ENCODE data around the gene MTSS2. TPM values are rescaled to one million over a fixed set of nuclear protein-coding genes. Genes with fewer than 3 reads are reported as not detected.
A peak's percentile ranks its signal among the peaks of the same experiment; 100 is the strongest.

Gene MTSS2
- total RNA-seq, 1 experiment from 2014 or later, result 64.1 TPM

- CTCF ChIA-PET, result no interaction called here
- Mint-ChIP-seq H3K4me1 (ENCODE audit: low read depth, unreplicated experiment) (peaks cover 18% of the 10 kb centered on the region), H3K27me3 (ENCODE audit: insufficient read depth, unreplicated experiment) (no peaks in the 10 kb centered on the region), H3K36me3 (ENCODE audit: insufficient read depth, unreplicated experiment) (peaks cover 26% of the 10 kb centered on the region), H3K9me3 (ENCODE audit: unreplicated experiment) (no peaks in the 10 kb centered on the region), H3K27ac (ENCODE audit: unreplicated experiment) (no peak overlapping the region), H3K4me3 (ENCODE audit: unreplicated experiment) (no peak overlapping the region)
- POLR2A ChIA-PET, result interaction anchor here (0.6 kb wide), 2 partner anchors 74 to 227 kb away, joined by 3 read pairs; no protein-coding TSS in a partner anchor
- Histone ChIP-seq H3K27me3 (replicated peaks; ENCODE audit: control insufficient read depth, insufficient read depth, low read length) (no peaks in the 10 kb centered on the region), H3K9me3 (no peaks in the 10 kb centered on the region), H3K36me3 (ENCODE audit: control insufficient read depth, insufficient read depth, low read length) (peaks cover 6% of the 10 kb centered on the region), H3K4me3 (ENCODE audit: low read depth, low read length) (no peak overlapping the region), H3K4me1 (peaks cover 25% of the 10 kb centered on the region)
- no peak for DNase-seq
- TF ChIP-seq CTCF (IDR thresholded peaks at IDR 0.05; ENCODE audit: insufficient read depth in 1 of 2, low read depth in 1 of 2, low read length in 1 of 2, severe bottlenecking in 1 of 2, unreplicated experiment in 1 of 2), result peak in 1 of 2 experiments; percentile 3
- intact Hi-C loops (cut with micrococcal nuclease; ENCODE audit: unreplicated experiment), result no loop called here
- no TSS peak for BruUV-seq (replicated peaks)
These were observed 6.0 kb downstream of the MTSS2 start for GRCh38 chr16:70679671-70680494.

GRCh38 chr16:70678898-70679670 is 6.8 kb downstream of the MTSS2 start:
- peaks cover 20% of the 10 kb centered on the region for H3K4me1 ChIP-seq
- peak overlapping the region; percentile 74 for H3K27ac Mint-ChIP-seq (ENCODE audit: unreplicated experiment)
- intact Hi-C loops (cut with micrococcal nuclease; ENCODE audit: unreplicated experiment), result no loop called here
- DNase-seq, result no peak
- H3K4me3 Mint-ChIP-seq (ENCODE audit: unreplicated experiment), result no peak overlapping the region
- H3K4me1 Mint-ChIP-seq (ENCODE audit: low read depth, unreplicated experiment), result peaks cover 18% of the 10 kb centered on the region
- no peak for TF ChIP-seq CTCF (IDR thresholded peaks at IDR 0.05; ENCODE audit: insufficient read depth in 1 of 2, low read depth in 1 of 2, low read length in 1 of 2, severe bottlenecking in 1 of 2, unreplicated experiment in 1 of 2)
- no peak overlapping the region for H3K4me3 ChIP-seq (ENCODE audit: low read depth, low read length)
- H3K9me3 ChIP-seq, result no peaks in the 10 kb centered on the region
- no peaks in the 10 kb centered on the region for H3K27me3 Mint-ChIP-seq (ENCODE audit: insufficient read depth, unreplicated experiment)
- H3K36me3 Mint-ChIP-seq (ENCODE audit: insufficient read depth, unreplicated experiment), result peaks cover 30% of the 10 kb centered on the region
- ChIA-PET POLR2A (interaction anchor here (0.6 kb wide), 1 partner anchor 73 kb away, joined by 3 read pairs; no protein-coding TSS in a partner anchor), CTCF (no interaction called here)
- H3K9me3 Mint-ChIP-seq (ENCODE audit: unreplicated experiment), result no peaks in the 10 kb centered on the region
- no TSS peak for BruUV-seq (replicated peaks)
- peaks cover 6% of the 10 kb centered on the region for H3K36me3 ChIP-seq (ENCODE audit: control insufficient read depth, insufficient read depth, low read length)
- no peaks in the 10 kb centered on the region for H3K27me3 ChIP-seq (replicated peaks; ENCODE audit: control insufficient read depth, insufficient read depth, low read length)

GRCh38 chr16:70678121-70678897 is 7.5 kb downstream of the MTSS2 start:
- Mint-ChIP-seq H3K36me3 (ENCODE audit: insufficient read depth, unreplicated experiment) (peaks cover 30% of the 10 kb centered on the region), H3K9me3 (ENCODE audit: unreplicated experiment) (no peaks in the 10 kb centered on the region), H3K4me3 (ENCODE audit: unreplicated experiment) (no peak overlapping the region), H3K27ac (ENCODE audit: unreplicated experiment) (peak overlapping the region; percentile 74), H3K27me3 (ENCODE audit: insufficient read depth, unreplicated experiment) (no peaks in the 10 kb centered on the region), H3K4me1 (ENCODE audit: low read depth, unreplicated experiment) (peaks cover 18% of the 10 kb centered on the region)
- no peak for TF ChIP-seq CTCF (IDR thresholded peaks at IDR 0.05; ENCODE audit: insufficient read depth in 1 of 2, low read depth in 1 of 2, low read length in 1 of 2, severe bottlenecking in 1 of 2, unreplicated experiment in 1 of 2)
- POLR2A ChIA-PET, result no interaction called here
- H3K9me3 ChIP-seq, result no peaks in the 10 kb centered on the region
- no peak overlapping the region for H3K4me3 ChIP-seq (ENCODE audit: low read depth, low read length)
- H3K27me3 ChIP-seq (replicated peaks; ENCODE audit: control insufficient read depth, insufficient read depth, low read length), result no peaks in the 10 kb centered on the region
- intact Hi-C loops (cut with micrococcal nuclease; ENCODE audit: unreplicated experiment), result no loop called here
- CTCF ChIA-PET, result no interaction called here
- no TSS peak for BruUV-seq (replicated peaks)
- H3K4me1 ChIP-seq, result peaks cover 20% of the 10 kb centered on the region
- H3K36me3 ChIP-seq (ENCODE audit: control insufficient read depth, insufficient read depth, low read length), result peaks cover 6% of the 10 kb centered on the region
- no peak for DNase-seq

Data from Caco-2 (cell line).